Astrocyte of the spinal cord (primary cell): ENCODE measurements around the gene RPL28.
A peak's percentile ranks its signal among the peaks of the same experiment; 100 is the strongest.

Experiments used
- DNase-seq: peaks from one replicate; pipeline ENCODE4 v3.0.0; 2011; ENCODE audit warnings: low read depth, low spot score
- H3K4me3 ChIP-seq: 2 replicates; pipeline ENCODE4 v1.5.1; 2011; ENCODE audit warnings: low read depth, mild to moderate bottlenecking, low read length, moderate library complexity
- in situ Hi-C: cut with HindIII; loops from 2 replicates; pipeline ENCODE4 v1.10.0; 2017; ENCODE audit warnings: low sequenced_read_pairs
- TF ChIP-seq, protein P1 (sequence below): IDR thresholded peaks from 2 replicates; pipeline ENCODE4 v1.5.1; 2012; ENCODE audit warnings: low read depth, mild to moderate bottlenecking, low read length, inconsistent platforms

Gene RPL28

GRCh38 chr19:55347442-55348009 is 38.2 kb upstream of the RPL28 start:
- no peak for DNase-seq
- no peak overlapping the region for H3K4me3 ChIP-seq
- in situ Hi-C loops: no loop called here
- TF ChIP-seq, protein P1, sequence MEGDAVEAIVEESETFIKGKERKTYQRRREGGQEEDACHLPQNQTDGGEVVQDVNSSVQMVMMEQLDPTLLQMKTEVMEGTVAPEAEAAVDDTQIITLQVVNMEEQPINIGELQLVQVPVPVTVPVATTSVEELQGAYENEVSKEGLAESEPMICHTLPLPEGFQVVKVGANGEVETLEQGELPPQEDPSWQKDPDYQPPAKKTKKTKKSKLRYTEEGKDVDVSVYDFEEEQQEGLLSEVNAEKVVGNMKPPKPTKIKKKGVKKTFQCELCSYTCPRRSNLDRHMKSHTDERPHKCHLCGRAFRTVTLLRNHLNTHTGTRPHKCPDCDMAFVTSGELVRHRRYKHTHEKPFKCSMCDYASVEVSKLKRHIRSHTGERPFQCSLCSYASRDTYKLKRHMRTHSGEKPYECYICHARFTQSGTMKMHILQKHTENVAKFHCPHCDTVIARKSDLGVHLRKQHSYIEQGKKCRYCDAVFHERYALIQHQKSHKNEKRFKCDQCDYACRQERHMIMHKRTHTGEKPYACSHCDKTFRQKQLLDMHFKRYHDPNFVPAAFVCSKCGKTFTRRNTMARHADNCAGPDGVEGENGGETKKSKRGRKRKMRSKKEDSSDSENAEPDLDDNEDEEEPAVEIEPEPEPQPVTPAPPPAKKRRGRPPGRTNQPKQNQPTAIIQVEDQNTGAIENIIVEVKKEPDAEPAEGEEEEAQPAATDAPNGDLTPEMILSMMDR: no peak

- TF ChIP-seq, protein P1: no peak
- H3K4me3 ChIP-seq: no peak overlapping the region
- in situ Hi-C loops: no loop called here
- no peak for DNase-seq
These were observed 37.3 kb upstream of the RPL28 start for GRCh38 chr19:55348317-55349034.

- in situ Hi-C loops: no loop called here
- no peak for DNase-seq
- no peak overlapping the region for H3K4me3 ChIP-seq
- TF ChIP-seq, protein P1: no peak
These were observed 35.0 kb upstream of the RPL28 start for GRCh38 chr19:55350620-55351315.

- H3K4me3 ChIP-seq: no peak overlapping the region
- DNase-seq: no peak
- in situ Hi-C loops: no loop called here
- TF ChIP-seq, protein P1: no peak
These were observed 33.7 kb upstream of the RPL28 start for GRCh38 chr19:55352040-55352439.

GRCh38 chr19:55352549-55353145 is 33.1 kb upstream of the RPL28 start:
- DNase-seq: no peak
- in situ Hi-C loops: no loop called here
- H3K4me3 ChIP-seq: no peak overlapping the region
- TF ChIP-seq, protein P1: no peak

DNA sequence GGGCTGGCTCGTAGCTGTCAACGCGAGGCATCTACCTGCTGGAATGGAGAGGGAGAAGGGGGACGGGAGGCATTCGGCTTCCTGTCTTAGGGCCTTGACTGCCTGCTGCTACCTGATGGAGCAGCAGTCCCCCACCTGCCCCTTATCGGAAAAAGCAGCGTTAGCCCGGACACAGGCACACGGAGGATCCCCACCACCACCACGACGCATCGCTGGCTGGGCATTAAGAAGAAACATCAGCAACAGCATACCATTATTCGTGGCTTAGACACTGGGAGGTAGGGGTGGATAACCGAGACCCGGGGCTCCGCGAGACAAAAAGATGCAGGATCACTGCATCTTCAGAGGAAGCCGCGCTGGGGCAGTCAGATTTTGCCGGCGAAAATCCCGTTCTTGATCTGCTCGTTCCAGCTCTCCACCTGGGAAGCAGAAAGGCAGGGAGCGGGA is 32.4 kb upstream of the RPL28 start:
- TF ChIP-seq, protein P1: no peak
- no peak for DNase-seq
- in situ Hi-C loops: no loop called here
- H3K4me3 ChIP-seq: peak overlapping the region; percentile 44
